ENCODE measurements around the gene TMEM220. TPM values are rescaled to one million over a fixed set of nuclear protein-coding genes. Genes with fewer than 3 reads are reported as not detected.
A peak's percentile ranks its signal among the peaks of the same experiment; 100 is the strongest.

TMEM220 gene
- total and polyA plus RNA-seq, 2 experiments from 2014 or later = 10.5 to 30.0 TPM

- H3K9me2 ChIP-seq (replicated peaks; ENCODE audit: insufficient read depth) = no peaks in the 10 kb centered on the region
- H3K79me2 ChIP-seq = no peaks in the 10 kb centered on the region
- H3K4me2 ChIP-seq = peak overlapping the region; percentile 68
- peak overlapping the region; percentile 84 for H2AFZ ChIP-seq
- no peak overlapping the region for H3K4me3 ChIP-seq
- no peaks in the 10 kb centered on the region for H4K20me1 ChIP-seq (ENCODE audit: insufficient read depth, poor library complexity, severe bottlenecking)
- H3K27me3 ChIP-seq = no peaks in the 10 kb centered on the region
- no peaks in the 10 kb centered on the region for H3K36me3 ChIP-seq (replicated peaks; ENCODE audit: insufficient read depth, low read depth)
- H3K27ac ChIP-seq = peak overlapping the region; percentile 94
- TF ChIP-seq EZH2phosphoT487 (IDR thresholded peaks at IDR 0.05; ENCODE audit: low read depth, severe bottlenecking, unreplicated experiment) = no peak
- TF ChIP-seq EZH2 (IDR thresholded peaks at IDR 0.05; ENCODE audit: borderline replicate concordance) = no peak
- TF ChIP-seq CTCF (IDR thresholded peaks at IDR 0.05; ENCODE audit: poor library complexity) = no peak
- H3K9me3 ChIP-seq (ENCODE audit: low read depth) = no peaks in the 10 kb centered on the region
- no peak for DNase-seq (ENCODE audit: low spot score)
- H3K4me1 ChIP-seq (ENCODE audit: insufficient read depth) = peaks cover 38% of the 10 kb centered on the region
- 91% methylated on average over 2 of the region's 3 CpGs for WGBS (ENCODE audit: low lambda C conversion rate, missing lambda C conversion rate)
Observed at GRCh38 chr17:10755592-10756127, 25.8 kb upstream of the TMEM220 start.

- Histone ChIP-seq H3K4me2 (peak overlapping the region; percentile 68), H3K4me3 (no peak overlapping the region)
Observed at GRCh38 chr17:10754861-10755591, 25.2 kb upstream of the TMEM220 start.

GRCh38 chr17:10754109-10754508 lies 24.3 kb upstream of the TMEM220 start:
- Histone ChIP-seq H3K4me1 (ENCODE audit: insufficient read depth) (peaks cover 38% of the 10 kb centered on the region), H4K20me1 (ENCODE audit: insufficient read depth, poor library complexity, severe bottlenecking) (no peaks in the 10 kb centered on the region), H3K27ac (peak overlapping the region; percentile 94), H3K27me3 (no peaks in the 10 kb centered on the region), H3K79me2 (no peaks in the 10 kb centered on the region), H3K9me2 (replicated peaks; ENCODE audit: insufficient read depth) (no peaks in the 10 kb centered on the region), H3K9me3 (ENCODE audit: low read depth) (no peaks in the 10 kb centered on the region), H3K4me3 (no peak overlapping the region), H3K4me2 (no peak overlapping the region), H3K36me3 (replicated peaks; ENCODE audit: insufficient read depth, low read depth) (no peaks in the 10 kb centered on the region), H2AFZ (no peak overlapping the region)
- peak; percentile 44 for DNase-seq (ENCODE audit: low spot score)
- 15% methylated on average over 2 of the region's 2 CpGs for WGBS (ENCODE audit: low lambda C conversion rate, missing lambda C conversion rate)
- TF ChIP-seq CTCF (IDR thresholded peaks at IDR 0.05; ENCODE audit: poor library complexity) (peak; percentile 41), EZH2phosphoT487 (IDR thresholded peaks at IDR 0.05; ENCODE audit: low read depth, severe bottlenecking, unreplicated experiment) (no peak), EZH2 (IDR thresholded peaks at IDR 0.05; ENCODE audit: borderline replicate concordance) (no peak)

More at GRCh38 chr17:10754861-10755591, 25.2 kb upstream of the TMEM220 start:
- no peak for TF ChIP-seq CTCF (IDR thresholded peaks at IDR 0.05; ENCODE audit: poor library complexity)
- TF ChIP-seq EZH2phosphoT487 (IDR thresholded peaks at IDR 0.05; ENCODE audit: low read depth, severe bottlenecking, unreplicated experiment) = no peak
- no peak for TF ChIP-seq EZH2 (IDR thresholded peaks at IDR 0.05; ENCODE audit: borderline replicate concordance)
- peak overlapping the region; percentile 94 for H3K27ac ChIP-seq
- no peaks in the 10 kb centered on the region for H3K79me2 ChIP-seq
- DNase-seq (ENCODE audit: low spot score) = peak; percentile 54
- H2AFZ ChIP-seq = peak overlapping the region; percentile 84
- peaks cover 38% of the 10 kb centered on the region for H3K4me1 ChIP-seq (ENCODE audit: insufficient read depth)
- H3K27me3 ChIP-seq = no peaks in the 10 kb centered on the region
- no peaks in the 10 kb centered on the region for H3K36me3 ChIP-seq (replicated peaks; ENCODE audit: insufficient read depth, low read depth)
- no peaks in the 10 kb centered on the region for H3K9me2 ChIP-seq (replicated peaks; ENCODE audit: insufficient read depth)
- H3K9me3 ChIP-seq (ENCODE audit: low read depth) = no peaks in the 10 kb centered on the region
- WGBS (ENCODE audit: low lambda C conversion rate, missing lambda C conversion rate) = 14% methylated on average over 14 of the region's 14 CpGs
- H4K20me1 ChIP-seq (ENCODE audit: insufficient read depth, poor library complexity, severe bottlenecking) = no peaks in the 10 kb centered on the region

All from hepatocyte (in vitro differentiated cells).